ENCODE measurements around the gene MAP3K14.

Gene MAP3K14

GRCh38 chr17:45298546-45299285 is 18.1 kb downstream of the MAP3K14 start:
- no peak for DNase-seq

- no peak for DNase-seq
These were observed 20.0 kb downstream of the MAP3K14 start for GRCh38 chr17:45296833-45297124.

- DNase-seq: no peak
These were observed 20.6 kb downstream of the MAP3K14 start for GRCh38 chr17:45296003-45296832.

GRCh38 chr17:45294506-45294905 is 22.3 kb downstream of the MAP3K14 start:
- no peak for DNase-seq

- no peak for DNase-seq
These were observed 23.2 kb downstream of the MAP3K14 start for GRCh38 chr17:45293413-45294211.

- no peak for DNase-seq
These were observed 24.0 kb downstream of the MAP3K14 start for GRCh38 chr17:45292696-45293412.

- no peak for DNase-seq
These were observed 25.5 kb downstream of the MAP3K14 start for GRCh38 chr17:45291171-45291805.

GRCh38 chr17:45290269-45290765 is 26.5 kb downstream of the MAP3K14 start:
- no peak for DNase-seq

GRCh38 chr17:45289301-45290268 is 27.2 kb downstream of the MAP3K14 start:
- DNase-seq: no peak

- no peak for DNase-seq
These were observed 28.0 kb downstream of the MAP3K14 start for GRCh38 chr17:45288825-45289224.

- no peak for DNase-seq
These were observed 29.0 kb downstream of the MAP3K14 start for GRCh38 chr17:45287526-45288500.

- no peak for DNase-seq
These were observed 30.5 kb downstream of the MAP3K14 start for GRCh38 chr17:45286286-45286685.

GRCh38 chr17:45284176-45285140 is 32.4 kb downstream of the MAP3K14 start:
- no peak for DNase-seq

- no peak for DNase-seq
These were observed 33.1 kb downstream of the MAP3K14 start for GRCh38 chr17:45283711-45284110.

- no peak for DNase-seq
These were observed 33.9 kb downstream of the MAP3K14 start for GRCh38 chr17:45282683-45283644.

- DNase-seq: no peak
These were observed 36.9 kb downstream of the MAP3K14 start for GRCh38 chr17:45279898-45280297.

- no peak for DNase-seq
These were observed 38.8 kb downstream of the MAP3K14 start for GRCh38 chr17:45277992-45278391.

All from SHP77 treated with DMSO at 0.1 percent for 48 hours (cell line).